ENCODE results near the gene OR10H5.
A peak's percentile ranks its signal among the peaks of the same experiment; 100 is the strongest.
"Not testable (repeated sequence)": the region's sequence is repeated elsewhere in the genome, so short reads cannot be mapped to it uniquely, and the experiment has no call there.

The OR10H5 gene

GRCh38 chr19:15787611-15788155, at the start of gene OR10H5:
OR10H5 (plus strand) TSS chr19:15787661; CDS start chr19:15794049, 6,388 bp downstream.
- no peak for DNase-seq
- intact Hi-C loops (cut with DNase I): no loop called here

GRCh38 chr19:15737722-15738121, 49.7 kb upstream of the OR10H5 start, which contains the start of gene OR10H3:
OR10H3 (plus strand) TSS chr19:15737985; CDS start chr19:15741393, 3,408 bp downstream.
- intact Hi-C loops (cut with DNase I): no loop called here
- DNase-seq: no peak

- intact Hi-C loops (cut with DNase I): no loop called here
- DNase-seq: no peak
Observed at GRCh38 chr19:15740785-15741184, 46.7 kb upstream of the OR10H5 start.

- intact Hi-C loops (cut with DNase I): no loop called here
- DNase-seq: no peak
Observed at GRCh38 chr19:15748239-15748638, 39.2 kb upstream of the OR10H5 start.

GRCh38 chr19:15758379-15758778, 29.1 kb upstream of the OR10H5 start:
- no peak for DNase-seq
- intact Hi-C loops (cut with DNase I): no loop called here

- peak in 1 of 10 donors; percentile 44 for DNase-seq
- intact Hi-C loops (cut with DNase I): no loop called here
Observed at GRCh38 chr19:15759962-15760565, 27.4 kb upstream of the OR10H5 start.

- intact Hi-C loops (cut with DNase I): no loop called here
- DNase-seq: no peak
Observed at GRCh38 chr19:15769586-15769985, 17.9 kb upstream of the OR10H5 start.

- DNase-seq; intact Hi-C loops (cut with DNase I): not testable (repeated sequence)
Observed at GRCh38 chr19:15774159-15774558, 13.3 kb upstream of the OR10H5 start.

- no peak for DNase-seq
- intact Hi-C loops (cut with DNase I): no loop called here
Observed at GRCh38 chr19:15775249-15775648, 12.2 kb upstream of the OR10H5 start.

- intact Hi-C loops (cut with DNase I): no loop called here
- DNase-seq: no peak
Observed at GRCh38 chr19:15776264-15776663, 11.2 kb upstream of the OR10H5 start.

- no peak for DNase-seq
Observed at GRCh38 chr19:15776991-15777970, 10.2 kb upstream of the OR10H5 start.

GRCh38 chr19:15779756-15780476, 7.5 kb upstream of the OR10H5 start:
- intact Hi-C loops (cut with DNase I): no loop called here
- peak; percentile 72 to 95 (median 78) for DNase-seq

More at GRCh38 chr19:15776991-15777970, 10.2 kb upstream of the OR10H5 start:
- intact Hi-C loops (cut with DNase I): no loop called here

- intact Hi-C loops (cut with DNase I): no loop called here
- DNase-seq: peak in 8 of 10 donors; percentile 15 to 87 (median 20)
Observed at GRCh38 chr19:15780610-15781418, 6.6 kb upstream of the OR10H5 start.

GRCh38 chr19:15781661-15782060, 5.8 kb upstream of the OR10H5 start:
- no peak for DNase-seq
- intact Hi-C loops (cut with DNase I): no loop called here

GRCh38 chr19:15782211-15782610, 5.2 kb upstream of the OR10H5 start:
- intact Hi-C loops (cut with DNase I): no loop called here
- no peak for DNase-seq

GRCh38 chr19:15782896-15783295, 4.6 kb upstream of the OR10H5 start:
- DNase-seq; intact Hi-C loops (cut with DNase I): not testable (repeated sequence)

GRCh38 chr19:15788594-15789270, 1.3 kb downstream of the OR10H5 start:
- no peak for DNase-seq
- intact Hi-C loops (cut with DNase I): no loop called here

- intact Hi-C loops (cut with DNase I): no loop called here
Observed at GRCh38 chr19:15790096-15790495, 2.6 kb downstream of the OR10H5 start.

GRCh38 chr19:15794279-15794678, 6.8 kb downstream of the OR10H5 start:
- intact Hi-C loops (cut with DNase I): not testable (repeated sequence)
- DNase-seq: peak in 1 of 10 donors; percentile 61

More at GRCh38 chr19:15790096-15790495, 2.6 kb downstream of the OR10H5 start:
- no peak for DNase-seq
